HepG2 (cell line): ENCODE results near the gene OGFR.

Source experiments
- BRCA1 ChIP-seq: sonication (generic); formaldehyde crosslinking; IDR thresholded peaks from 2 replicates; pipeline ENCODE4 v1.4.0; 2020; ENCODE audit warnings: missing genetic modification reagents
- CBFB ChIP-seq: sonication (generic); formaldehyde crosslinking; IDR thresholded peaks from 2 replicates; pipeline ENCODE4 v1.4.0; 2020; ENCODE audit warnings: missing genetic modification reagents
- CTCF ChIP-seq: sonication (generic); formaldehyde crosslinking; IDR thresholded peaks from 2 replicates; pipeline ENCODE4 v1.5.0; 2020; ENCODE audit warnings: mild to moderate bottlenecking, missing genetic modification reagents, moderate library complexity
- MAFK ChIP-seq, 2 experiments: IDR thresholded peaks in 1 of 2; conservative IDR thresholded peaks in 1 of 2; 2 replicates each; pipeline ENCODE4 v1.6.1; 2011; ENCODE audit warnings: improper control_type of control experiment in 2 of 2, low read length in 2 of 2
- MAZ ChIP-seq, 2 experiments: sonication (generic) in 1 of 2; formaldehyde crosslinking in 1 of 2; IDR thresholded peaks; 2 replicates each; pipeline versions ENCODE4 v1.5.0 to v1.6.1; 2012 to 2020; ENCODE audit warnings: low read depth in 2 of 2, mild to moderate bottlenecking in 2 of 2, borderline replicate concordance in 1 of 2, improper control_type of control experiment in 1 of 2, low read length in 1 of 2, missing genetic modification reagents in 1 of 2, moderate library complexity in 1 of 2
- POLR2AphosphoS2 ChIP-seq: IDR thresholded peaks from 2 replicates; pipeline ENCODE4 v1.6.1; 2011; ENCODE audit warnings: low read depth, low read length, improper control_type of control experiment
- SPEN ChIP-seq: sonication (generic); formaldehyde crosslinking; IDR thresholded peaks from 2 replicates; pipeline ENCODE4 v1.5.1; 2020; ENCODE audit warnings: low read depth, mild to moderate bottlenecking, missing genetic modification reagents
- STAT6 ChIP-seq: sonication (generic); formaldehyde crosslinking; IDR thresholded peaks from 2 replicates; pipeline ENCODE4 v1.4.0; 2020; ENCODE audit warnings: missing genetic modification reagents, mild to moderate bottlenecking, borderline replicate concordance
- TAF1 ChIP-seq: sonication (generic); formaldehyde crosslinking; IDR thresholded peaks from 2 replicates; pipeline ENCODE4 v1.4.0; 2020; ENCODE audit warnings: missing genetic modification reagents
- ZNF24 ChIP-seq: fragments of 450-650 bp; IDR thresholded peaks from 2 replicates; pipeline ENCODE4 v1.6.1; 2017; ENCODE audit warnings: antibody characterized with exemption, mild to moderate bottlenecking
- TF ChIP-seq, protein P1 (sequence below), 2 experiments: IDR thresholded peaks; 2 replicates each; pipeline ENCODE4 v1.6.1; 2011 to 2012; ENCODE audit warnings: low read length in 2 of 2, borderline replicate concordance in 1 of 2, low read depth in 1 of 2, mild to moderate bottlenecking in 1 of 2, moderate library complexity in 1 of 2
- TF ChIP-seq, protein P2 (sequence below), 2 experiments: sonication (generic) in 1 of 2; formaldehyde crosslinking in 1 of 2; IDR thresholded peaks; 2 replicates each; pipeline versions ENCODE4 v1.4.0 to v1.6.1; 2018 to 2020; ENCODE audit warnings: missing genetic modification reagents in 2 of 2, borderline replicate concordance in 1 of 2, low read depth in 1 of 2, mild to moderate bottlenecking in 1 of 2, missing biosample characterization in 1 of 2
- TF ChIP-seq, protein P3 (sequence below): conservative IDR thresholded peaks from 2 replicates; pipeline ENCODE4 v1.6.1; 2018; ENCODE audit warnings: missing genetic modification reagents

DNA sequence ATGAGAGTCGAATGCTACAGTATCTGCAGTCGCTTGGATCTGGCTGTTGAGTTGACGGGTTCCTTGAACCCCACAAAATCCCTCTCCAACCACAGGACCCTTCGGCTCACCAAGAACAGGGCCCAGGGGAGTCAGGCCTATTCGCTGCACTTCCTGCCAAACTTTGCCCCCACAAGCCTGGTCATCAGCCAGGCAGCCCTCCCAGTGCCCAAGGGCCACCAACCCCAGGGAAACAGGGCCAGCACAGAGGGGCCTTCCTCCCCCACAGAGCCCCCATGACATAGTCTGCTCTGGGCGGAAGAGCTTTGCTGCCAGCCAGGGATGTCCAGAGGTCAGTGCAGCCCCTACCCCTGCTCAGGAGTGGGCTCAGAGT lies 42.9 kb upstream of the OGFR start:
- no peak for TF ChIP-seq BRCA1 (CRISPR knock-in tag)
- TF ChIP-seq CBFB: no peak
- TF ChIP-seq, protein P1, sequence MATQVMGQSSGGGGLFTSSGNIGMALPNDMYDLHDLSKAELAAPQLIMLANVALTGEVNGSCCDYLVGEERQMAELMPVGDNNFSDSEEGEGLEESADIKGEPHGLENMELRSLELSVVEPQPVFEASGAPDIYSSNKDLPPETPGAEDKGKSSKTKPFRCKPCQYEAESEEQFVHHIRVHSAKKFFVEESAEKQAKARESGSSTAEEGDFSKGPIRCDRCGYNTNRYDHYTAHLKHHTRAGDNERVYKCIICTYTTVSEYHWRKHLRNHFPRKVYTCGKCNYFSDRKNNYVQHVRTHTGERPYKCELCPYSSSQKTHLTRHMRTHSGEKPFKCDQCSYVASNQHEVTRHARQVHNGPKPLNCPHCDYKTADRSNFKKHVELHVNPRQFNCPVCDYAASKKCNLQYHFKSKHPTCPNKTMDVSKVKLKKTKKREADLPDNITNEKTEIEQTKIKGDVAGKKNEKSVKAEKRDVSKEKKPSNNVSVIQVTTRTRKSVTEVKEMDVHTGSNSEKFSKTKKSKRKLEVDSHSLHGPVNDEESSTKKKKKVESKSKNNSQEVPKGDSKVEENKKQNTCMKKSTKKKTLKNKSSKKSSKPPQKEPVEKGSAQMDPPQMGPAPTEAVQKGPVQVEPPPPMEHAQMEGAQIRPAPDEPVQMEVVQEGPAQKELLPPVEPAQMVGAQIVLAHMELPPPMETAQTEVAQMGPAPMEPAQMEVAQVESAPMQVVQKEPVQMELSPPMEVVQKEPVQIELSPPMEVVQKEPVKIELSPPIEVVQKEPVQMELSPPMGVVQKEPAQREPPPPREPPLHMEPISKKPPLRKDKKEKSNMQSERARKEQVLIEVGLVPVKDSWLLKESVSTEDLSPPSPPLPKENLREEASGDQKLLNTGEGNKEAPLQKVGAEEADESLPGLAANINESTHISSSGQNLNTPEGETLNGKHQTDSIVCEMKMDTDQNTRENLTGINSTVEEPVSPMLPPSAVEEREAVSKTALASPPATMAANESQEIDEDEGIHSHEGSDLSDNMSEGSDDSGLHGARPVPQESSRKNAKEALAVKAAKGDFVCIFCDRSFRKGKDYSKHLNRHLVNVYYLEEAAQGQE (IDR thresholded peaks at IDR 0.05; ENCODE audit: borderline replicate concordance in 1 of 2, low read depth in 1 of 2, low read length in 2 of 2): no peak
- TF ChIP-seq, protein P2, sequence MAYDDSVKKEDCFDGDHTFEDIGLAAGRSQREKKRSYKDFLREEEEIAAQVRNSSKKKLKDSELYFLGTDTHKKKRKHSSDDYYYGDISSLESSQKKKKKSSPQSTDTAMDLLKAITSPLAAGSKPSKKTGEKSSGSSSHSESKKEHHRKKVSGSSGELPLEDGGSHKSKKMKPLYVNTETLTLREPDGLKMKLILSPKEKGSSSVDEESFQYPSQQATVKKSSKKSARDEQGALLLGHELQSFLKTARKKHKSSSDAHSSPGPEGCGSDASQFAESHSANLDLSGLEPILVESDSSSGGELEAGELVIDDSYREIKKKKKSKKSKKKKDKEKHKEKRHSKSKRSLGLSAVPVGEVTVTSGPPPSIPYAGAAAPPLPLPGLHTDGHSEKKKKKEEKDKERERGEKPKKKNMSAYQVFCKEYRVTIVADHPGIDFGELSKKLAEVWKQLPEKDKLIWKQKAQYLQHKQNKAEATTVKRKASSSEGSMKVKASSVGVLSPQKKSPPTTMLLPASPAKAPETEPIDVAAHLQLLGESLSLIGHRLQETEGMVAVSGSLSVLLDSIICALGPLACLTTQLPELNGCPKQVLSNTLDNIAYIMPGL (CRISPR knock-in tag; IDR thresholded peaks at IDR 0.05; ENCODE audit: borderline replicate concordance in 1 of 2, low read depth in 1 of 2): no peak
- TF ChIP-seq POLR2AphosphoS2: no peak
- TF ChIP-seq, protein P3, sequence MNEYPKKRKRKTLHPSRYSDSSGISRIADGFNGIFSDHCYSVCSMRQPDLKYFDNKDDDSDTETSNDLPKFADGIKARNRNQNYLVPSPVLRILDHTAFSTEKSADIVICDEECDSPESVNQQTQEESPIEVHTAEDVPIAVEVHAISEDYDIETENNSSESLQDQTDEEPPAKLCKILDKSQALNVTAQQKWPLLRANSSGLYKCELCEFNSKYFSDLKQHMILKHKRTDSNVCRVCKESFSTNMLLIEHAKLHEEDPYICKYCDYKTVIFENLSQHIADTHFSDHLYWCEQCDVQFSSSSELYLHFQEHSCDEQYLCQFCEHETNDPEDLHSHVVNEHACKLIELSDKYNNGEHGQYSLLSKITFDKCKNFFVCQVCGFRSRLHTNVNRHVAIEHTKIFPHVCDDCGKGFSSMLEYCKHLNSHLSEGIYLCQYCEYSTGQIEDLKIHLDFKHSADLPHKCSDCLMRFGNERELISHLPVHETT: no peak
- no peak for TF ChIP-seq SPEN (CRISPR knock-in tag)
- TF ChIP-seq TAF1: no peak
- TF ChIP-seq MAFK (conservative IDR thresholded peaks at IDR 0.05 in 1 of 2, IDR thresholded peaks at IDR 0.05 in 1 of 2; ENCODE audit: low read length in 2 of 2): no peak
- no peak for TF ChIP-seq MAZ (IDR thresholded peaks at IDR 0.05; ENCODE audit: borderline replicate concordance, low read depth, low read length)
- TF ChIP-seq MAZ (CRISPR knock-in tag; IDR thresholded peaks at IDR 0.05; ENCODE audit: low read depth): no peak
- no peak for TF ChIP-seq CTCF (CRISPR knock-in tag)
- no peak for TF ChIP-seq STAT6 (CRISPR knock-in tag)
- TF ChIP-seq ZNF24: no peak
